Gastroesophageal sphincter (tissue), 4 donors: Measurements from ENCODE around the gene TEX22. TPM values are rescaled to one million over a fixed set of nuclear protein-coding genes. Genes with fewer than 3 reads are reported as not detected.

Experiments used
- ATAC-seq: fragments of 150-250 bp; one replicate; pipeline ENCODE4 v1.9.1; 2016; ENCODE audit warnings: mild to moderate bottlenecking, moderate library complexity
- H3K27ac ChIP-seq, 4 donors: fragments of 200-600 bp; sonication (generic) in 3 of 4; 1 replicate in 3 of 4; 2 replicates in 1 of 4; pipeline ENCODE4 v1.5.1; 2016 to 2019
- H3K27me3 ChIP-seq: fragments of 200-600 bp; sonication (generic); one replicate; pipeline ENCODE4 v1.5.1; 2019
- H3K36me3 ChIP-seq, 2 donors: fragments of 200-600 bp; sonication (generic); one replicate each; pipeline ENCODE4 v1.5.1; 2019; ENCODE audit warnings: control low read depth in 1 of 2
- H3K4me1 ChIP-seq, 3 donors: fragments of 200-600 bp; sonication (generic); 1 replicate in 2 of 3; 2 replicates in 1 of 3; pipeline ENCODE4 v1.5.1; 2016 to 2019; ENCODE audit warnings: control low read depth in 2 of 3
- H3K4me3 ChIP-seq, 2 donors: fragments of 200-600 bp; sonication (generic); one replicate each; pipeline ENCODE4 v1.5.1; 2019; ENCODE audit warnings: mild to moderate bottlenecking in 1 of 2, moderate library complexity in 1 of 2
- H3K9me3 ChIP-seq, 3 donors: fragments of 200-600 bp; sonication (generic); one replicate each; pipeline ENCODE4 v1.5.1; 2017 to 2019; ENCODE audit warnings: control low read depth in 2 of 3
- EP300 ChIP-seq: sonication (generic); formaldehyde crosslinking; IDR thresholded peaks from one replicate; pipeline ENCODE4 v1.6.1; 2017; ENCODE audit warnings: antibody characterized with exemption, mild to moderate bottlenecking
- POLR2A ChIP-seq, 2 donors: fragments of 450-650 bp; IDR thresholded peaks; one replicate each; pipeline ENCODE4 v1.6.1; 2017; ENCODE audit warnings: antibody characterized with exemption in 2 of 2, mild to moderate bottlenecking in 2 of 2, moderate library complexity in 1 of 2
- POLR2AphosphoS5 ChIP-seq: sonication (generic); formaldehyde crosslinking; IDR thresholded peaks from one replicate; pipeline ENCODE4 v1.6.1; 2017; ENCODE audit warnings: antibody characterized with exemption
- WGBS, 2 donors: methylation state at CpG; one replicate each; pipeline ENCODE4 v1.1.5; 2018; ENCODE audit warnings: low coverage in 1 of 2; 5-methylcytosine and 5-hydroxymethylcytosine counted together
- total RNA-seq, 4 donors: library from RNA; depleted of rRNA; stranded (reverse); fragments of >200 nt; gene quantifications; one replicate each; pipeline ENCODE4 v1.1.0, GENCODE V29; 2016
- TF ChIP-seq, protein P1 (sequence below), 4 experiments: fragments of 200-600 bp in 2 of 4; fragments of 450-650 bp in 2 of 4; sonication (generic) in 1 of 4; IDR thresholded peaks; one replicate each; pipeline ENCODE4 v1.5.1; 2017 to 2019; ENCODE audit warnings: antibody characterized with exemption in 4 of 4, mild to moderate bottlenecking in 2 of 4, moderate library complexity in 2 of 4

TEX22 gene
- total RNA-seq, 4 donors from 2014 or later: 0.42 TPM; not detected in 3

DNA sequence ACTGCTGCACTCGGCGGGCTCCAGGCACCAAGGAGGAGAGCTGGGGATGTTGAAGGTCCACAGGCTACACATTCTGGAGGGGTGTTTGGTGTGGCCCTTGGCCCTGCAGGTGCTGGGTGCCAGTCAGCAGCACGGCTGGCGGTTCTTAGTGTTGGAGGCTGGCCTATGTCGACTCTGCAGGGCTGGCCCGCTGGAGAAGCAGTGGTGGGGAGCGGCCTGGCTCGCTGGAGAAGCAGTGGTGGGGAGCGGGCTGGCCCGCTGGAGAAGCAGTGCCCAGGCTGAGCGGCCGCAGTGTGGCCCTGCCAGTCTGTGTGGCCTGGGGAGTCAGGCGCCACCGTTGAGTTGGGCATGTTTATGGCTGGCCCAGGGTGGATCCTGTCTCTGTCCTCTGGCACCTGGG, 48.6 kb downstream of the TEX22 start:
- peaks cover 0 to 64% of the 10 kb centered on the region in 2 donors for H3K36me3 ChIP-seq
- no peaks in the 10 kb centered on the region for H3K27me3 ChIP-seq
- no peaks in the 10 kb centered on the region for H3K9me3 ChIP-seq
- no peak overlapping the region for H3K27ac ChIP-seq
- peaks cover 0 to 26% (median 11%) of the 10 kb centered on the region in 3 donors for H3K4me1 ChIP-seq
- 0% methylated on average over 1 of the region's 14 CpGs; no CpG with 5 or more reads in 1 of the 2 donors for WGBS, 2 donors
- no peak for TF ChIP-seq EP300
- TF ChIP-seq, protein P1, sequence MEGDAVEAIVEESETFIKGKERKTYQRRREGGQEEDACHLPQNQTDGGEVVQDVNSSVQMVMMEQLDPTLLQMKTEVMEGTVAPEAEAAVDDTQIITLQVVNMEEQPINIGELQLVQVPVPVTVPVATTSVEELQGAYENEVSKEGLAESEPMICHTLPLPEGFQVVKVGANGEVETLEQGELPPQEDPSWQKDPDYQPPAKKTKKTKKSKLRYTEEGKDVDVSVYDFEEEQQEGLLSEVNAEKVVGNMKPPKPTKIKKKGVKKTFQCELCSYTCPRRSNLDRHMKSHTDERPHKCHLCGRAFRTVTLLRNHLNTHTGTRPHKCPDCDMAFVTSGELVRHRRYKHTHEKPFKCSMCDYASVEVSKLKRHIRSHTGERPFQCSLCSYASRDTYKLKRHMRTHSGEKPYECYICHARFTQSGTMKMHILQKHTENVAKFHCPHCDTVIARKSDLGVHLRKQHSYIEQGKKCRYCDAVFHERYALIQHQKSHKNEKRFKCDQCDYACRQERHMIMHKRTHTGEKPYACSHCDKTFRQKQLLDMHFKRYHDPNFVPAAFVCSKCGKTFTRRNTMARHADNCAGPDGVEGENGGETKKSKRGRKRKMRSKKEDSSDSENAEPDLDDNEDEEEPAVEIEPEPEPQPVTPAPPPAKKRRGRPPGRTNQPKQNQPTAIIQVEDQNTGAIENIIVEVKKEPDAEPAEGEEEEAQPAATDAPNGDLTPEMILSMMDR (IDR thresholded peaks at IDR 0.05): no peak
- no peak for TF ChIP-seq POLR2A (IDR thresholded peaks at IDR 0.05)
- no peak for TF ChIP-seq POLR2AphosphoS5
- H3K4me3 ChIP-seq: no peak overlapping the region
- no peak for ATAC-seq

DNA sequence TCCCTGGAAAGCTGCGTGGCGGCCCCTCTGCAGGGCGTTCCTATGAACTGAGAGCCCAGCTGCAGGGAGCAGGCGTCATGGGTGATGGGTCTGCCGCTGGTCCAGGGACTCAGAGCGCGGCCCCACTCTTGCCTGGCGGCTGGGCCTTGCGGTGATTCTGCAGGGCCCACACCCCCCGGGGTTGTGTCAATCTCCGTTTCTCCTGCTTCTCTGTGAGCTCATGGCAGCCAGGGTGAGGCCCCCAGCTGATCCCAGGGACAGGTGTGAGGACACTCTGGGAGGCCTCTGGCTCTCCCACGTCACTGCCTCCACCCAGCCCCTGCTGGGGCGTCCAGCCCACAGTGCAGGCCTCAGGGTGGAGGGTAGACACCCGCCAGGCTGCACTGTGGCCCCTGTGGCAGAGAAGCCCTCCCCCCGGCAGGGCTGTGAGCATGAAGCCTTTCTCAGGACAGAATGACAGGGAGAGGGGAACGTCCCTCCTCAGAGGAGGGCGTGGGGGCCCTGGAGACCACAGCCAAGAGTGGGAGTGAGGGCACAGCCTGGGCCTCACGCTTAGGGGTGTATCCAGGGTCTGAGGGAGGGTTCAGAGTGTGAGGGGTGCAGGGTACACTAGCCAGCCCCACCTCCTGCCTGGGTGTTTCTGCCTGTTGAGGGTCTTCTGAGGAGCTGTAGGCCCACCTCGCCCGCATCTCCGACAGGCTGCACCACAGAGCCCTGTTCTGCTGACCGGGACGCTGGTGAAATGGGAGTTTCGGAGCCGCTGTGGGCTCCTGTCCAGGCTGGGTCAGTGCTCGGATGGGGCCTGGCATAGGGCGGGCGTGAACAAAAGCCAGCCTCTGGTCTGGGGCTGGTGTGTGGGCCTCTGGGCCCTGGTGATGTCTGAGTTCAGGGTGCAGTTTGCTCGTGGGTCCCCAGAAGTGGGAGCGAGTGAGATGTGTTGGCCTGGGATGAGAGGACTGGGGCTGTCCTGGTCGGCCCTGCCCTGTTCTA, 49.6 kb downstream of the TEX22 start:
- H3K36me3 ChIP-seq: peaks cover 0 to 64% of the 10 kb centered on the region in 2 donors
- H3K27ac ChIP-seq: peak overlapping the region in 3 of 4 donors; percentile 50 to 66 (median 65)
- ATAC-seq: peak; percentile 4
- H3K4me1 ChIP-seq: peaks cover 0 to 26% (median 11%) of the 10 kb centered on the region in 3 donors
- no peaks in the 10 kb centered on the region for H3K9me3 ChIP-seq
- TF ChIP-seq, protein P1 (IDR thresholded peaks at IDR 0.05): no peak
- TF ChIP-seq POLR2AphosphoS5: no peak
- no CpG with 5 or more reads among the region's 31 CpGs for WGBS, 2 donors
- H3K4me3 ChIP-seq: no peak overlapping the region
- no peaks in the 10 kb centered on the region for H3K27me3 ChIP-seq

DNA sequence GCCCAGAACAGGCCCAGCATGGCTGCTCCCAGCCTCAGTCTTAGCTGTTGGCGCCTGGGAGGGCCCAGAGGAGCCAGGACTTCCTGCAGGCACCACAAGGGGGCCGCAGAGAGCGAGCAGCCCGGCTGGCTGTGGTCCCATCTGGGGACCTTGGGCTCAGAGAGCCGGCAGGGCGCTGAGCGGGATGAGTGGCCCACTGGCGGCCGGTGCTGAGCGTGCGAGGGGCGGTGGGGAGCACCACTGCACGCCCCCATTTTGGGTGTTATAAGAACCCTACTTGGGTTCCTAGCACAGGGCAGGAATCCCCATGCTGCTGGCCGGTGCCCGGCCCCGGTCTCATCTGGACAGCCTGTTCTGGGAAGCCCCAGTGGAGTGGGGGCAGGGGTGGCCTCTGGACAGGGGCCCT, 50.4 kb downstream of the TEX22 start:
- TF ChIP-seq, protein P1 (IDR thresholded peaks at IDR 0.05): peak in 3 of 4 experiments; percentile 93 to 96 (median 96)
- no peak for TF ChIP-seq POLR2A (IDR thresholded peaks at IDR 0.05)
- TF ChIP-seq POLR2AphosphoS5: peak; percentile 63
- no peak for TF ChIP-seq EP300
- peak overlapping the region in 3 of 4 donors; percentile 50 to 66 (median 65) for H3K27ac ChIP-seq
- ATAC-seq: peak; percentile 91
- no CpG with 5 or more reads among the region's 16 CpGs for WGBS, 2 donors
- H3K27me3 ChIP-seq: no peaks in the 10 kb centered on the region
- no peaks in the 10 kb centered on the region for H3K9me3 ChIP-seq
- peak overlapping the region in 1 of 2 donors; percentile 9 for H3K4me3 ChIP-seq
- H3K36me3 ChIP-seq: peaks cover 0 to 68% of the 10 kb centered on the region in 2 donors
- peaks cover 0 to 26% (median 11%) of the 10 kb centered on the region in 3 donors for H3K4me1 ChIP-seq

DNA sequence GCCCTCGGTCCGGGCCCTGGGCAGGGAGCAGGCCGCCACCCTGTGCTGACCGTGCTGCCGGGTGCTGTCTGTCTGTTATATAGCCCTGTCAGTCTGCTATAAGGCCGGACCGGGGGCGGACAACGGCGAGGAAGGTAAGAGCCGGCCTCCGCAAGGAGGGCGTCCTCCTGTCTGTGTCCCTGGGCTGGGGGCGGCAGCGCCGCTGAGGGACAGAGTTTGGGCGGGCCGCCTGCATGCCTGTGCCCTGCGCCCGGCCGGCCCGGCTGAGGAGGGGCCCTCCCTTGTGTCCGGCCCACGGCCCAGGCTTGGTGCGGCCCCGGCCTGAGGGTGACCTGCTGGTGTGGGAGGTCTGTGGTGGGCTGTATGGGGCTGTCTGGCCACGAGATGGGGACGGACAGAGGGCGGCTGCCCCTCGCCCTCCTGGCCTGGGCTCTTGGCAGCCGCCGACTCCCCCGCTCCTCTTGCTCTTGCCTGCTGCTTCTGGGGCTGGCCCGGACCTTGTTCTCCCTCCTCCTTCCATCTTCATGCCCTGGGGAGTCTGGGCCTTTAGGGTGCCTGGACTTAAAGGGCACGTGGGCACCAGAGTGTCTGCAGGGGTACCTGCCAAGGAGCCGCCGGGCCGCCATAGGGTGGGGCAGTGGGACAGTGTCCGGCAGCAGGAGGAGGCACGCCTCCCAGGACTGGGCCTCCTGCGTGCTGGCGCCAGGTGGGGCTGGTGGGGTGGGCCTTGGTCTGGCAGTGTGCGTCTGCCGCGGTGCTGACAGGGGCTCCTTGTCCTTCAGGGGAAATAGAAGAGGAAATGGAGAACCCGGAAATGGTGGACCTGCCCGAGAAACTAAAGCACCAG, 51.2 kb downstream of the TEX22 start:
- peaks cover 0 to 26% (median 11%) of the 10 kb centered on the region in 3 donors for H3K4me1 ChIP-seq
- H3K27me3 ChIP-seq: no peaks in the 10 kb centered on the region
- H3K27ac ChIP-seq: peak overlapping the region in 2 of 4 donors; percentile 65 to 66
- no peak overlapping the region for H3K4me3 ChIP-seq
- H3K9me3 ChIP-seq: no peaks in the 10 kb centered on the region
- TF ChIP-seq POLR2AphosphoS5 (no peak), EP300 (no peak), POLR2A (IDR thresholded peaks at IDR 0.05) (no peak)
- TF ChIP-seq, protein P1 (IDR thresholded peaks at IDR 0.05): no peak
- no CpG with 5 or more reads among the region's 47 CpGs for WGBS, 2 donors
- peaks cover 0 to 76% of the 10 kb centered on the region in 2 donors for H3K36me3 ChIP-seq
- ATAC-seq: no peak
